HG03432 (cell line): ENCODE measurements around the gene SLC27A2.
"Not testable (repeated sequence)": the region's sequence is repeated elsewhere in the genome, so short reads cannot be mapped to it uniquely, and the experiment has no call there.

ENCODE experiments used
- ATAC-seq: cut with Tn5 transposase; IDR thresholded peaks from one replicate; pipeline ENCODE4 v1.9.1; 2021; ENCODE audit warnings: mild to moderate bottlenecking, moderate library complexity; ENCODE audit not compliant: unreplicated experiment

Gene SLC27A2

GRCh38 chr15:50163719-50164410, 18.1 kb upstream of the SLC27A2 start:
- no peak for ATAC-seq

GRCh38 chr15:50164458-50164857, 17.5 kb upstream of the SLC27A2 start:
- no peak for ATAC-seq

DNA sequence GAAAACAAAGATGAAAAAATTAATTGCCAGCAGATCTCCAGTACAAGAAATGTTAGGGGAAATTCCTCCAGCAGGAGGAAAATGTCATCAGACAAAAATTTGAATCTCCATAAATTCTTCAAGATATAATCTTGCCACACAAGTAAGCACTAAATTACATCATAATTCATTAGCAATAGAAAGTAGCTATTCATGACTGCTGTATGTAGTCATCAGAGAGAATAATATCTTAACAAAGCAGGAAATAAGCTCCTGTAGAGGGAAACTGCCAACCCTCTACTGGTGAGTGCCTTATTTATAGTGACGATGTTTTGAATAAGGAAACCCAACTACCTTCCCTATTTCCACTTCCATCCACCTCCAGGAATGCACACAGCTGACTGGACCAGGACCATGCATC, 15.8 kb upstream of the SLC27A2 start:
- no peak for ATAC-seq

- no peak for ATAC-seq
Observed at GRCh38 chr15:50167110-50167509, 14.9 kb upstream of the SLC27A2 start.

DNA sequence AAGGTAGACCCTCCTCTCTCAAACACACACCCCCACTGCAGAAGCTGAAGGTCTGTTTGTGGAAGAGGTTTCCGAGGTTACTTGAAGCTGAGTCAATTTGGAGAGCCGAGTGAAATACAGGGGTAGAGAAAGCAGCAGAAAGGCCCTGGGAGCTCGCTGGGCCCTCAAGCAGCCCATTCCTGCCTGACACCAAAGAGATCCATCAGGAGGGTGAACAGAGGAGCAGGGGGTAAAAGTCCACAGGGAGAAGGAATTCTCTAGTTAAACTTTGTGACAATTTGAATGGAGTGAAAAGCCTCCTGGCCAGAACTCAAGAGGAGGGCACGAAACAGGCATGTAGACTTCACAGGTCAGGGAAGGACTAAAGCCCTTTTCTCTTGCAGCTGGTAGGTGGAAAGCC, 13.6 kb upstream of the SLC27A2 start:
- no peak for ATAC-seq

DNA sequence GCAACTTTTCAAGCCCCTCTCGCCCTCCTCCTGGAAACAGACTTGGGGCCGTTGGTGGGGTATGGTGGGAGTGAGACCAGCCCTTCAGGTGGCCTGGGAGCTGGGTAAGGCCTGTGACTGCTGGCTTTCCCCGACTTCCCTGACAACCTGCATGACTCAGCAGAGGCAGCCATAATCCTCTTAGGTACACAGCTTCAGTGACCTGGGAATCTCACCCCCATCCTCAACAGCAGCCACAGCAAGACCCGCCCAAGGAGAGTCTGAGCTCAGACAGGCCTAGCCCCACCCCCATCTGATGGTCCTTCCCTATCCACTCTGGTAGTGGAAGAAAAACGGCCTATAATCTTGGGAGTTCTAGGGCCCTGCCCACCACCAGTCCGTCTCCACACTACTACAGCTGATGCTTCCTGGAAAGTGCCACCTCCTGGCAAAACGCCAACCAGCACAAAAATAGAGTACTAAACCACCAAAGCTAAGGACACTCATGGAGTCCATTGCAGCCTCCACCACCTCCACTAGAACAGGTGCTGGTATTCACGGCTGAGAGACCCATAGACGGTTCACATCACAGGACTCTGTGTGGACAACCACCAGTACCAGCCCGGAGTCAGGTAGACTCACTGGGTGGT, 13.1 kb upstream of the SLC27A2 start:
- no peak for ATAC-seq

DNA sequence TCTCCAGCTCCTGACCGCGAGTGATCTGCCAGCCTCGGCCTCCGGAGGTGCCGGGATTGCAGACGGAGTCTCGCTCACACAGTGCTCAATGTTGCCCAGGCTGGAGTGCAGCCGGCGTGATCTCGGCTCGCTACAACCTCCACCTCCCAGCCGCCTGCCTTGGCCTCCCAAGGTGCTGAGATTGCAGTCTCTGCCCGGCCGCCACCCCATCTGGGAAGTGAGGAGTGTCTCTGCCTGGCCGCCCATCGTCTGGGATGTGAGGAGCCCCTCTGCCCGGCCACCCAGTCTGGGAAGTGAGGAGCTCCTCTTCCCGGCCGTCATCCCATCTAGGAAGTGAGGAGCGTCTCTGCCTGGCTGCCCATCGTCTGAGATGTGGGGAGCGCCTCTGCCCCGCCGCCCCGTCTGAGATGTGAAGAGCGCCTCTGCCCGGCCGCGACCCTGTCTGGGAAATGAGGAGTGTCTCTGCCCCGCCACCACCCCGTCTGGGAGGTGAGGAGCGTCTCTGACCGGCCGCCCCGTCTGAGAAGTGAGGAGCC, 9.6 kb upstream of the SLC27A2 start:
- ATAC-seq, result not testable (repeated sequence)

GRCh38 chr15:50176869-50177268, 5.1 kb upstream of the SLC27A2 start:
- ATAC-seq, result no peak

- no peak for ATAC-seq
Observed at GRCh38 chr15:50180091-50180490, 1.9 kb upstream of the SLC27A2 start.

- ATAC-seq, result no peak
Observed at GRCh38 chr15:50180582-50180981, 1.4 kb upstream of the SLC27A2 start.

DNA sequence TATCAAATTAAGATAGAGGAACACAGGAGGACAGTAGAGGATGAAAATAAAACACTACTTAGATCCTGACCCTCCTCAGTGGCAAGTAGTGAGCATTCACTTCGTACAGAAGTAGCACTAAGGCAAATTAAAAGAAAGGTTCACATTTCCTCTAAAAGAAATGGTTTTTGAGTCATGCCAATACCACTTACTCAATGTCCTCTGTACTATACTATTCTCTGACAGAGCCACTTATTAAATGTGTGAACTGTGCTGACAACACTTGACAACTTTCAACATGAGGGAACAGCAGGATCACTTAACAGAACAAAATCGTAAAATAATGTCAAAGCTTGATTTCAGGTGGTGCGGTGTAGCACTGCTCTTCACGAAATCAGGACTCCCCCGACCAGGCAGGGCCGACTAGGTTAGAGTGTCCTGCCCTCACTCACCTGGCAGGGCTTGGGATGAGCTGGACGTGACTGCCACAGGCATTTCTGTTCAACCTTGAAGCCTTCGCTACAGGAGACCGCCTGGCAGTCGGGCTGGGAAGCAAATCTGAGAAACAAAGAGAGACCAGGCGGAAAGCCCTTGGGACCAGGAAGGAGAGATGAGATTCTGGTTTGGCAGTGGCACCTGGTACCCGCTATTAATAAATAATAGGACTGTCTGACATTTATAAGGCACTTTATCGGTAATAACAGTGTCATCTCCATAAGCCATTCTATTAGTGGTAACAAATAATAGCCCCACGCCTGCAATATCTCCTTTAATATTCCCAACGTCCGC, 611 bp upstream of the SLC27A2 start:
- ATAC-seq, result no peak

DNA sequence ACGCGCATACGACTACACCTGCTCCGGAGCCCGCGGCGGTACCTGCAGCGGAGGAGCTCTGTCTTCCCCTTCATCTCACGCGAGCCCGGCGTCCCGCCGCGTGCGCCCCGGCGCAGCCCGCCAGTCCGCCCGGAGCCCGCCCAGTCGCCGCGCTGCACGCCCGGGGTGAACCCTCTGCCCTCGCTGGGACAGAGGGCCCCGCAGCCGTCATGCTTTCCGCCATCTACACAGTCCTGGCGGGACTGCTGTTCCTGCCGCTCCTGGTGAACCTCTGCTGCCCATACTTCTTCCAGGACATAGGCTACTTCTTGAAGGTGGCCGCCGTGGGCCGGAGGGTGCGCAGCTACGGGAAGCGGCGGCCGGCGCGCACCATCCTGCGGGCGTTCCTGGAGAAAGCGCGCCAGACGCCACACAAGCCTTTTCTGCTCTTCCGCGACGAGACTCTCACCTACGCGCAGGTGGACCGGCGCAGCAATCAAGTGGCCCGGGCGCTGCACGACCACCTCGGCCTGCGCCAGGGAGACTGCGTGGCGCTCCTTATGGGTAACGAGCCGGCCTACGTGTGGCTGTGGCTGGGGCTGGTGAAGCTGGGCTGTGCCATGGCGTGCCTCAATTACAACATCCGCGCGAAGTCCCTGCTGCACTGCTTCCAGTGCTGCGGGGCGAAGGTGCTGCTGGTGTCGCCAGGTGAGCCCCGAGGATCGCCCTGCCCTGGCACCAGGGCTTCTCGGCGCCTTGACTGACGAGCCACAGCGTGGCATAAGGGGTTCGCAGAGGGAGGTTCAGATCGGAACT, 420 bp downstream of the SLC27A2 start:
- peak; percentile 61 for ATAC-seq

- ATAC-seq, result peak; percentile 59
Observed at GRCh38 chr15:50183112-50183794, 1.3 kb downstream of the SLC27A2 start.

- ATAC-seq, result no peak
Observed at GRCh38 chr15:50184863-50185504, 3.0 kb downstream of the SLC27A2 start.

DNA sequence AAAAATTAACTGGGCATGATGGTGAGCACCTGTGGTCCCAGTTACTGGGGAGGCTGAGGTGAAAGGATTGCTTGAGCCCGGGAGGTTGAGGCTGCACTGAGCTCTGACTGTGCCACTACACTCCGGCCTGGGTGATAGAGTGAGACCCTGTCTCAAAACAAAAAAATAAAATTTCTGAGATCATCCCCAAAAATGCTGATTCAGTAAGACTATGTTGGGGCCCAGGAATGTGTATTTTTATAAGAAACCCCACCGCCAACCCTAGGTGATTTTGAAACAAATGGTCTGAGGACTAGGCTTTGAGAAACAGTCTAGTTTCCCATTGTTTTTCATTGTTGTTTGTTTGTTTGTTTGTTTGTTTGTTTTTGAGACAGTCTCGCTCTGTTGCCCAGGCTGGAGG, 4.1 kb downstream of the SLC27A2 start:
- ATAC-seq, result no peak

DNA sequence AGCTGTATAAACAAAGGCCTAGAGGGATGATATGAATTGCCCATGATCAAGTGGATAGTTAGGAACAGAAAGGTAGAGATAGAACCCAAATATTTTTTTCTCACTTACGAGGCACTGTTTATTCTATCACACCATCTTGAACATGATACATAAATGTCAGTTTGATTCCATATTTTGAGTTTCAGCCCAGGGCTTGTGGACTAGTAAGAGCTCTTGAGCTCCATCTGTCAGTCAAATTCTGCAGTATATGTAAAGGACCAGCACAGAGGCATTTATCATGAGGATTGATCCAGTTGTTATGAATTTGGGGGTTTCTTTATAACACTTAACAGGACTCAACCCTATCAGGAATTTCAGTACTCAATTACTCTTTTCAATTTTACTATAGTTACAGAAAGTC, 4.8 kb downstream of the SLC27A2 start:
- no peak for ATAC-seq

GRCh38 chr15:50187525-50187924, 5.5 kb downstream of the SLC27A2 start:
- ATAC-seq, result no peak

DNA sequence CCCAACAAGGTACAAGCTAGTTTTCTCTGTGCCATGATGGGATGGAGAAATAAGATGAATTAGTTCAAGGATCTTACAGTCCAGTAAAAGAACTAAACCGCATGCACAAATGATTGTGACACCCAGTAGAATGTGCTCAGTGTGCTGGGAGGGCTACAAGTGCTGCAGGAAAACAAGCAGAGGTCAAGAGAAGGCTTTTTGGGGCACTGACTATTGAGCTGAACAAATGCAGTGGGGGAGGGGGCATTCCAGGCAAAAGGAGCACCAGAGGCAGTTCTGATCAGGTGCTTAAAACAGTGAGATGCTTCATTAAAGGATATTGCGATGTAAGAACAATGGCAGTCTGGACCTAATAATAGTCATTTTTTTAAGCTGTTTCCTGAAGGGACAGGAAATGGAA, 6.0 kb downstream of the SLC27A2 start:
- no peak for ATAC-seq

DNA sequence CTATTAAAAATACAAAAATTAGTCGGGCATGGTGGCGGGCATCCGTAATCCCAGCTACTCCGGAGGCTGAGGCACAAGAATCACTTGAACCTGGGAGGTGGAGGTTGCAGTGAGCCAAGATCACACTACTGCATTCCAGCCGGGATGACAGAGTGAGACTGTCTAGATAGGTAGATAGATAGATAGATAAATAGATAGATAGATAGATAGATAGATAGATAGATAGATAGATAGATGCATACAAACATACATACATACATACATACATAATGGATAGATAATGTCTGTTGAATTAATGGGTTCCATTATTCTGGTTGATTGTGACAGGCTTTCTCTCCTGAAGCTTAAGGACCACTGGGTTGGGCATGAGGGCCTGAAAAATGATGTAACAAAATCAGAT, 6.8 kb downstream of the SLC27A2 start:
- not testable (repeated sequence) for ATAC-seq

DNA sequence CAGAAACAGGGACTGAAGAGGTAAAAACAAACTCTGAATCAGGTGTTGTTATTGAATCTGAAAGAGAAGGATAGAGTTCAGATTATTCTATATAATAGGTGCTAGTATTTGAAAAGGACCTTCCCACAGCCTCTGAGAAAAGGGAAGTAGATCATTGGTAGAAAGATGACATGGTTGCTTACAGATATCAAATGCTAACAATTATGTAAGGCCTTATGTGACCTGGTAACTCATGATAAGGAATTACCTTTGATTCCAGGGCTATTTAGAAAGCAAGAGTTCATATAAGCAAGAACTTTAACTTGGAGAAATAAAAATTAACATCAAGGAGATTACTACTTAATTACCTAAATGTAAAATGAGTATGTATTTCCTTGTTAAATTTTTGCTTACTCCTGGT, 7.6 kb downstream of the SLC27A2 start:
- ATAC-seq, result no peak
